Mesothelial cell of epicardium (in vitro differentiated cells): Measurements from ENCODE around the gene PARD3B. TPM values are rescaled to one million over a fixed set of nuclear protein-coding genes. Genes with fewer than 3 reads are reported as not detected.

Experiments used
- DNase-seq, 2 experiments: peaks; one replicate each; pipeline ENCODE4 v3.0.0; 2021; ENCODE audit warnings: low spot score in 2 of 2; ENCODE audit not compliant: unreplicated experiment in 2 of 2
- H3K27ac Mint-ChIP-seq: 2 replicates; pipeline ENCODE4 v1.8.0; 2021; ENCODE audit warnings: mixed read lengths
- H3K27me3 Mint-ChIP-seq: 2 replicates; pipeline ENCODE4 v1.8.0; 2021; ENCODE audit warnings: low read depth, mixed read lengths
- H3K36me3 Mint-ChIP-seq: 2 replicates; pipeline ENCODE4 v1.8.0; 2021; ENCODE audit warnings: mixed read lengths
- H3K4me1 Mint-ChIP-seq: 2 replicates; pipeline ENCODE4 v1.8.0; 2021; ENCODE audit warnings: mixed read lengths
- H3K4me3 Mint-ChIP-seq: 2 replicates; pipeline ENCODE4 v1.8.0; 2021; ENCODE audit warnings: mild to moderate bottlenecking, moderate library complexity, mixed read lengths
- H3K9me3 Mint-ChIP-seq: 2 replicates; pipeline ENCODE4 v1.8.0; 2021; ENCODE audit warnings: mixed read lengths
- CTCF ChIP-seq: fragments of 200-600 bp; sonication (generic); IDR thresholded peaks from one replicate; pipeline ENCODE4 v1.5.0; 2021; ENCODE audit warnings: antibody characterized with exemption; ENCODE audit not compliant: unreplicated experiment
- total RNA-seq: library from RNA; stranded (reverse); gene quantifications from 3 replicates; pipeline ENCODE4 v1.2.1, GENCODE V29; 2021

Gene PARD3B
- total RNA-seq, 1 donor from 2014 or later: 23.4 TPM

- H3K36me3 Mint-ChIP-seq: peaks cover 8% of the 10 kb centered on the region
- no peak for DNase-seq
- H3K27ac Mint-ChIP-seq: peak overlapping the region; percentile 64
- no peaks in the 10 kb centered on the region for H3K9me3 Mint-ChIP-seq
- no peaks in the 10 kb centered on the region for H3K27me3 Mint-ChIP-seq
- no peak overlapping the region for H3K4me3 Mint-ChIP-seq
- H3K4me1 Mint-ChIP-seq: peaks cover 15% of the 10 kb centered on the region
- TF ChIP-seq CTCF: no peak
These were observed 584.3 kb downstream of the PARD3B start for GRCh38 chr2:205129531-205129930.

- H3K4me1 Mint-ChIP-seq: peaks cover 19% of the 10 kb centered on the region
These were observed 585.0 kb downstream of the PARD3B start for GRCh38 chr2:205130111-205130829.

GRCh38 chr2:205133544-205133943, 588.3 kb downstream of the PARD3B start:
- no peak for TF ChIP-seq CTCF
- H3K4me3 Mint-ChIP-seq: no peak overlapping the region
- no peak overlapping the region for H3K27ac Mint-ChIP-seq
- no peaks in the 10 kb centered on the region for H3K9me3 Mint-ChIP-seq
- H3K36me3 Mint-ChIP-seq: no peaks in the 10 kb centered on the region
- H3K27me3 Mint-ChIP-seq: no peaks in the 10 kb centered on the region
- DNase-seq: no peak
- peaks cover 19% of the 10 kb centered on the region for H3K4me1 Mint-ChIP-seq

More at GRCh38 chr2:205130111-205130829, 585.0 kb downstream of the PARD3B start:
- no peak for DNase-seq
- H3K4me3 Mint-ChIP-seq: no peak overlapping the region
- peaks cover 7% of the 10 kb centered on the region for H3K36me3 Mint-ChIP-seq
- no peak for TF ChIP-seq CTCF
- H3K27ac Mint-ChIP-seq: peak overlapping the region; percentile 7
- no peaks in the 10 kb centered on the region for H3K27me3 Mint-ChIP-seq
- no peaks in the 10 kb centered on the region for H3K9me3 Mint-ChIP-seq

GRCh38 chr2:205138735-205139134, 593.5 kb downstream of the PARD3B start:
- no peaks in the 10 kb centered on the region for H3K27me3 Mint-ChIP-seq
- no peak overlapping the region for H3K27ac Mint-ChIP-seq
- no peaks in the 10 kb centered on the region for H3K9me3 Mint-ChIP-seq
- peaks cover 4% of the 10 kb centered on the region for H3K4me1 Mint-ChIP-seq
- no peaks in the 10 kb centered on the region for H3K36me3 Mint-ChIP-seq
- H3K4me3 Mint-ChIP-seq: no peak overlapping the region
- no peak for DNase-seq
- no peak for TF ChIP-seq CTCF

- Mint-ChIP-seq H3K4me3 (no peak overlapping the region), H3K36me3 (peaks cover 2% of the 10 kb centered on the region), H3K27me3 (no peaks in the 10 kb centered on the region), H3K9me3 (peaks cover 6% of the 10 kb centered on the region), H3K27ac (no peak overlapping the region), H3K4me1 (no peaks in the 10 kb centered on the region)
- TF ChIP-seq CTCF: no peak
- no peak for DNase-seq
These were observed 594.7 kb downstream of the PARD3B start for GRCh38 chr2:205139822-205140463.
